GM18861 (cell line): Measurements from ENCODE around the gene IL15RA.
"Not testable (repeated sequence)": the region's sequence is repeated elsewhere in the genome, so short reads cannot be mapped to it uniquely, and the experiment has no call there.

Experiments used
- ATAC-seq: cut with Tn5 transposase; IDR thresholded peaks from one replicate; pipeline ENCODE4 v1.9.1; 2021; ENCODE audit not compliant: unreplicated experiment

IL15RA gene

DNA sequence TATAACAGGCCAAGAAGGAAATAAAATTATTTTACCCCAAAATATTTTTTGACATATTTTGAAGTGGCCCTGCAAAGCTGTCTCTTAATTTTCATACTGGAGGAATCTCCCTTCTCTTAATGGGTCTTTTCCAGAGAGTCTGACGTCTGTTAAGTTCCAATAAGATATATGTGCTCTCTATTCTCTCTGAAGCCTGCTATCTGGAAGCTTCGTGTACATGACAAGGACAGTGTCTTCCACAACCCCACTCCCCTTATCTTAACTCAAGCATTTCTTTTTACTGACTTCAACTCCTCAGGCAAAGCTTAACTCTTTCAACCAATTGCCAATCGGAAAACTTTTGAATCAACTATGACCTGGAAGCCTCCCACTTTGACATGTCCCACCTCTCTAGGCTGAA lies 29.2 kb upstream of the IL15RA start:
- ATAC-seq: no peak

DNA sequence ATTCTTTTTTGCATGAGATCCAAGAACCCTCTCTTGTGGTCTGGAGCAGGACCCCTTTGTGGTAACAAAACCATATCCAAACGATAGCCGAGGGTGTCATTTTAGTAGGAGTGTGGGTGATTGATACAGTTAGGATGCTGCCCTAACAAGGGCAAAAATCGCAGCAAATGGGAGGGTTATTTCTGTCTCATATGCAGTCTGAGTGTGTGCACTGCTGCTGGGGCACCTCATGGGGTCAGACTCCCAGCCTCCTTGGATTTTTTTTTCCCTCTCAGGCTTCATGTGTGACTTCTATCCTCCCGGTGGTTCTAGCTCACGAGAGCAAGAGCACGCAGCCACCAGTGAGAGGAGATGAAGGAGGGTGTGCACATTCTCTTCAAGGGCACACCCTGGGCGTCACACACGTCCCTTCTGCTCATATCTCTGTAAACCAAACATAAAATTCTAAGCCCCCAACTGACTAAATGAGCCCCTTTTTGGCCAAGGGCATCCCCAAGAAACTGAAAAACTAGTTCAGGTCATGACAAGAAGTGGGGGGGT lies 28.6 kb upstream of the IL15RA start:
- no peak for ATAC-seq

GRCh38 chr10:6005161-6005804 lies 27.9 kb upstream of the IL15RA start:
- not testable (repeated sequence) for ATAC-seq

GRCh38 chr10:6002809-6003510 lies 25.6 kb upstream of the IL15RA start:
- no peak for ATAC-seq

DNA sequence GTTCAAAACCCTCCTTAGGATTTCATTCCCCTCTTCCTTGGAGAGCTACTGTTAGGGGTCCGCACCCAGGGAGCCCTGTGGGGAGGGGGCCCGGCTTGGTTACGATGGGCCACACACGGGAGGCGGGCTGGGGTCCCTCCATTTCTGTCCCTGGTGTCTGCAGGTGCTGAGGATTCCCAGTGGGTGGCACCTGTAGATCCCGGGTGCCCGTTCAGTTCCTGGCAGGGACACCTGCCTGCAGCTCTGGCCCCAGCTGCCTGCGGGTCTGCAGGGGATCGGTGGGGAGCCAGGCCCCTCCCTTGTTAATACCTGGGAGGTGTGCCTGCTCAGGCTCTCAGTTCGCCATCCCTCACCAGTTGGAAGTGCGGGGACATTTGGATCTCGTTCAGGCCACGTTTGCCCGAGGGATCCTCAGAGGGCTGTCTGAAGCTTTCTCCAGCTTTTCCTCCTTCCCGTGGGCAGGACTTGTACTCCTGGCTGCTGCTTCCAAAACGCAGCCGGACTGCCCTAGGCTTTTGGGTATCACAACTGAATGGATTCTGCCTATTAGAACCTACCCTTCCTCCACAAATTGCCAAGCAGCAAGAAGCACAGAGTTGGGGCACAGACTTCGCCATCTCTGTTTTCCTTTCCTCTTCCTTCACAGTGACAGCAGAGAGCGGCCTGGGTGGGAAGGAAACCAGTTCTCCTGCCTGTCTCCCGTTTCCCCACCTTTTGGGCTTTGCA lies 22.3 kb upstream of the IL15RA start:
- ATAC-seq: no peak

DNA sequence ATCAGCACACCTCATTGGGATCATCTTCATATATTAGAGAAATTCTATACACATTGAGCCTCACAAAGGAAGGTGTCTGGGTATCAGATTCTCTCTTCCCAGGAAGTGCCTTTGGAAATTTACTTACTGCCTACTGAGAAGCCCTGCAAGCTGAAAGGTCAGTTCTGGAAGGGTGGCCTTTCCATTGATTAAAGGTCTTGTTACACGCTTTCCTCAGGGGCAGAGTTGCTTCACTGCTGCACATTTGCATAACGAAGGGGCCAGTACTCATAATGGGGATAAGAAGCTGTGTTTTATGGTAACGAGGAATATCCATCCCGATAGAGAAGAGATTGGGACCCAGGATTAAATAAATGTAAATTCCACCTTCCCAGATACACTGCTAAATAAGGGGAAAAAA lies 19.4 kb upstream of the IL15RA start:
- no peak for ATAC-seq

DNA sequence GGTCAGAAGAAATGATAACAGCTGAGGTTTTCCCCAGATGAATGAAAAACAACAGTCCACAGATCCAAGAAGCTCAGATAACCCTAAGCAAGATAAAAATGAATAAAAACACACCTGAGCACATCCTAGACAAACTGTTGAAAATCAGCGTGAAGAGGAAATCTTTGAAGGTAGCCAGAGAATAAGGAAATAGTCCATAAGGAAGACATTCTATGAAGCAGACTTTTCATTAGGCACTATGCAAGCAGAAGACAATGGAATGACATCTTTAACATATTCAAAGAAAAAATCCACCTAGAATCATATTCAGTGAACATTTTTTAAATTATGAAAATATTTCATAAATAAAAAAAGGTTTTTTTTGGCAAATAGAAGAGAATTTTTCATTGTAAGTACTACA lies 15.1 kb upstream of the IL15RA start:
- no peak for ATAC-seq

GRCh38 chr10:5991708-5992107 lies 14.4 kb upstream of the IL15RA start:
- ATAC-seq: no peak

DNA sequence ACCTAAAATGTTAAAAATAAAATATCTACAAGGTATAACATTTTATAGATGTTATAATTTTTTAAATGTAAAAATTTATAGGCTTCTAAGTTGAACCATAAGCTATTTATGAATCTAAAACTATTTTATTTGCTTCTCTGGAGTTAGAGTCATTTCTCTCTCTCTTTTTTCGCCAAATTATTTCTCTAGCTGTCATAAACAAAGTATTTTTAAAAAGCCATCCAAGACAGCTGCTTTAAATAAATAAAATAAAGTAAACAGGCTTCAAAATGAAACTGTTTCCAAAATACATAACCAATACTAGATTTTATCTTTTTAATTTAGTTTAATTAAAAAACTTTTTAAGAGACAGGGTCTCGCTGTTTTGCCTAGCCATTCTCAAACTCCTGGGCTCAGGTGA lies 12.4 kb upstream of the IL15RA start:
- no peak for ATAC-seq

- ATAC-seq: no peak
These were observed 11.1 kb upstream of the IL15RA start for GRCh38 chr10:5988336-5988920.

GRCh38 chr10:5987747-5988146 lies 10.4 kb upstream of the IL15RA start:
- no peak for ATAC-seq

DNA sequence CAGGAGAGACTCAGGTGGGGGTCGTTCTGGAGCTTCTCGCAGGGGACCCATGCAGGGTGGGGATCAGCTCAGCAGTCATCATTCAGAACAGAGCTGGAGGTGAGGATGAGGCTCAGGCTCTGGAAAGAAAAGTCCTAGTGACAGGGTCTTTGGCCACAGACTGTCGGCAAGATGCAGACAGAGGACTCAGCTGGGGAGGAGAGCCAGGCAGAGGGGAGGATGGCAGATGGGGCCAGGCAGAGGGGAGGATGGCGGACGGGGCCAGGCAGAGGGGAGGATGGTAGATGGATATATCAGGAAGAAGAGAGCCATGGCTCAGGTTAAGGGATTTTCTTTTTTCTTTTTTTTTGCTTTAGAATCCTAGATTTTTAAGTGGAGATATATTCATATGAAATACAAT lies 7.7 kb upstream of the IL15RA start:
- ATAC-seq: no peak

- no peak for ATAC-seq
These were observed 6.4 kb upstream of the IL15RA start for GRCh38 chr10:5983774-5984173.

DNA sequence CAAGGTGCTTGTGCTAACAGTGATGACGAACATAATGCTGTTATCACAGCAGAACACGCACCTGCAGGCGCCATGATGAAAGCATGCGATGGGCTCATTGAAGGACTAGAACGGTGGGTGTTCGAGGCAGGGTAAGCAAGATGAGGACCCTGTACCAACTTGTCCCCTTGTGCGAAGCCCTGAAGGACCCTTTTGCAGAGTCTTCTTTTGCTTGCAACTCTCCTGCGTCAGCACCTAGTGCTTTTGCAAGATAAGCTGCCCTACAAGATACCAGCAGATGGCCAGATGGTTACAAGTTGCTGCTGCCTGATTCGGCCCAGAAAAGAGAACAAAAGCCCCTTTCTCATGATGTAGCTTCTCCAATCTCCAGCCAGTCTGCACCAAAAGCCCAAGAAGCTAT lies 4.2 kb upstream of the IL15RA start:
- no peak for ATAC-seq

GRCh38 chr10:5978230-5978489 lies 817 bp upstream of the IL15RA start:
- ATAC-seq: no peak

DNA sequence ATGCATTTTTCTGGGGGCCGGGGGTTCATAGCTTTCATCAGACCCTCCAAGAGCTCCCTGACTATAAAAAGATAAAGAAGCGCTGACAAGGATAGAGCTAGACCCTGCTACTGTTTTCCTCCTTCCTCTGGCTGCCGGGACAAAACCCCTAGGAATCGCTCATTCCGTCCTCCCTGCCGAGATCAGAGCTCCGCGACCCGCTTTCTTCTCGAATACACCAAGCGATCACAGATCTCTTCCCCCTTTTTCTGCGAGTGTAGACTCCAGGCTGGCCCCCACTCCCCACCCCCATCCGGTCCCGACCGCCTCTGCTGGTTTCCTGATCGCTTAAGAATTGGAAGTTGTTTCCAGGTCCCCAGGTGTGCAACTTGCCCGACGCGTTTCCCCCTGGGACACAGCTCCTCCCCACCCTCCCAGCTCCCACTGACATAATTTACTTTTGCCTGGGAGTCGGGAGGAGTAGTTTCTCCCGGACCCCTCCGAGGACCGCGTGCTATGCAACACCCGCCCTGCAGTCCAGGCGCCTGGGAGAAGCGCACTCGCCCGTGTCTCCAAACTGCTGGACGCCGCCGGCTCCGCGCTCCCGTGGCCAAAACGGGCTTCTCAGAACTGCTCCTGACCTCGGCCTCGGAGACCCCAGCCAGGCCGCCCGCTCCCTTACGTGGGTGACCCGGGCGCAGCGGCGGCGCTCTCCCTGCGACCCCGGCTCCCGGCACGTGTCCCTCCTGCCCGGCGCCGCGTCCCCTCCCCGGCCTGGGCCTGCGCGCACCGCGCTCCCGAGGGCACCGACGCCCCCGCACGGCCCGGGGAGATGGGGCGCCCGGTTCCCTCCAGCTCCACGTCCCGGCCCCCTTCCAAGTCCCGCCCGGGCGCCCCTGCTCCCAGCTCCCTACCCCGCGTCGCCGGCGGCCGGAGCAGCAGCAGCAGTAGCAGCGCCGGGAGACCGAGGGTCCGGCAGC lies 552 bp downstream of the IL15RA start:
- peak; percentile 7 for ATAC-seq

GRCh38 chr10:5975641-5976473 lies 1.5 kb downstream of the IL15RA start:
- peak; percentile 71 for ATAC-seq

DNA sequence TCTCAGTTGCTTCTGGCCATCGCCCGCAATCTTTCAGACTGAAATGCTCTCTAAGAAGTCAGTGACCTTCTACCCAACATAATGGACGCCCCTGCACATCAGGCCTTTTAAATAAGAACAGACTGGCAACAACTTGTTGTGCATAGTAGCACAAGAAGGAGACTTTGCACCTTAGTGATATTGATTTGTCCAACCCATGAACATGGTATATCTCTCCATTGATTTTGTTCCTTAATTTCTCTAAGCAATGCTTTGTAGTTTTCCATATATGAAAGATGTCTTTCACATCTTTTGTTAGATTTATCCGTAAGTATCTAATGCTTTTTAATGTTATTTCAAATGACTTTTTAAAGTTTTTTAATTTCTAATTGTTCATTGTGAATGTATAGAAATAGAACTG lies 4.3 kb downstream of the IL15RA start:
- no peak for ATAC-seq

GRCh38 chr10:5971886-5972285 lies 5.5 kb downstream of the IL15RA start:
- no peak for ATAC-seq

DNA sequence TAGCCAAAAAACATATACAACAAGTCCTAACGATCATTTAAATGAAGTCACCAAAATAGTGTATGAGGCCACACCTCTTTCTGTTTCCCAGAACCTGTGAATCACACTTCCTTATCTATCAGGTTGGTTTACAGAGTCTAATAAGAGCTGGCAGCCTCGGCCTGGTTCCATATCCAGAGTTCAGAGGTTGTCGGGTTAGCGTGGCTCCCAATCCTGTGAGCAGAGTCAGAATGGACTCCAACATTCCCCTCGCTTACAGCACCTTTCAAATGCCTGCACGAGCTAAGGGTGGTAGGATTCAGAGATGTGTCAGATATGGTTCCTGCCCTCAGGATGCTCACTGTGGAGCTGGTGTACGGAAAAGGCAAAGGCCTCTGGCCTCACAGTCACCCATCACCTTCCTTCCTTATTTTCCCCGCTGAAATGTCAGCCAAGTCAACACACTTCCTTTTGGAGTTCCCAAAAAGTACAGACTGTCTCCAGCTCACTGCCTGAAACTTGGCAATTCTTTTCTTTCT lies 6.0 kb downstream of the IL15RA start:
- ATAC-seq: no peak
